Right renal pelvis (tissue), 4 donors: ENCODE data around the gene EDA2R. TPM values are rescaled to one million over a fixed set of nuclear protein-coding genes. Genes with fewer than 3 reads are reported as not detected.

Experiments
- DNase-seq, 4 donors: peaks; one replicate each; pipeline ENCODE4 v3.0.0-alpha.2; 2013; ENCODE audit warnings: low read depth in 4 of 4, low spot score in 3 of 4, missing footprints in 1 of 4
- polyA plus RNA-seq, 4 donors: library from polyadenylated mRNA; unstranded; fragments of 120-200 nt; gene quantifications; one replicate each; pipeline ENCODE4 v1.2.1, GENCODE V29; 2013; ENCODE audit not compliant: insufficient read length in 4 of 4

The EDA2R gene
- polyA plus RNA-seq, 4 donors, result 0.49 to 0.80 (median 0.61) TPM

DNA sequence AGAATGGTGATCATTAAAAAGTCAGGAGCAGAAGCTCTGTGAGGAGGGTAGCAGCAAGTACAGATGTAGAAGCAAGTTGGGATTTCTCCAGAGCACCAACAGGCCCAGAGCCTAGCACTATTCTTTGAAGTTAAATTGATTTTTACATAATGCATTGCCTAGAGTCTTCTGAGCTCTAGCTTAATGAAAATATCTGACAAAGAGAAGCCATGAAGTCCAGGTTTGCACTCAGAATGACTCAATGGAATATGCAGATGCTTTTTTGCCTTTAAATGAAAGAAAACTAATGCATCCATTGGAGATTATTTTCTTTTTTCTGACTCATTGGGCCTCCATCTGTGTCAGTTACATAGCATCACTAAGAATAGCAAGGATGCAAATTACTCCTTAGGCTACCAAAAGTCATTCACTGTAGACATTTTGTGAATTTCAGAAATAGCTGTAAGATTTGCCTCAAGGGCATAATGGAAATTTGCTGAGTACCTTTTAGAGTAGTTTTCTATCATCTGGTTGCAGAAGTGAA is 91.0 kb downstream of the EDA2R start:
- no peak for DNase-seq
